GM12878 (cell line): ENCODE measurements around the gene TRPM8. TPM values are rescaled to one million over a fixed set of nuclear protein-coding genes. Genes with fewer than 3 reads are reported as not detected.

ENCODE experiments used
- ATAC-seq: fragments of 200-7000 bp; cut with Tn5 transposase; 3 replicates; pipeline ENCODE4 v1.9.1; 2020; ENCODE audit warnings: mild to moderate bottlenecking, moderate library complexity
- BruUV-seq: library from RNA; stranded (reverse); fragments of 400-500 nt; replicated peaks from 2 replicates; lab custom pipeline; 2021; lab: Mats Ljungman, UMichigan
- CTCF ChIA-PET: fragments of 300-600 bp; sonication (Branson Sonifier 250); formaldehyde crosslinking; extraction: SDS; loops from one replicate; lab custom pipeline; 2021; ENCODE audit warnings: inconsistent platforms; lab: Yijun Ruan, JAX
- POLR2A ChIA-PET: fragments of 350-600 bp; formaldehyde crosslinking; extraction: SDS; loops from one replicate; lab custom pipeline; 2021; ENCODE audit warnings: inconsistent platforms; lab: Charles Lee
- RAD21 ChIA-PET: fragments of 300-600 bp; sonication (Branson Sonifier 250); formaldehyde crosslinking; loops from one replicate; lab custom pipeline; 2023; ENCODE audit warnings: antibody characterized with exemption; ENCODE audit not compliant: unreplicated experiment; lab: Charles Lee
- SMC1A ChIA-PET: fragments of 300-600 bp; sonication (Branson Sonifier 250); formaldehyde crosslinking; loops from one replicate; lab custom pipeline; 2023; ENCODE audit not compliant: unreplicated experiment, uncharacterized antibody; lab: Charles Lee
- DNase-seq: peaks from one replicate; pipeline ENCODE4 v3.0.0-alpha.2; 2011; ENCODE audit warnings: low read depth, low spot score
- FAIRE-seq: peaks from 3 replicates; lab custom pipeline; 2011; peaks lifted over from hg19 to GRCh38; lab: Jason Lieb, UNC
- H2AFZ ChIP-seq: 2 replicates; pipeline ENCODE4 v1.6.0; 2011; ENCODE audit warnings: low read depth, low read length, control low read depth; ENCODE audit not compliant: control insufficient read depth
- H3K27ac ChIP-seq: 2 replicates; pipeline ENCODE4 v1.5.1; 2011; ENCODE audit warnings: control low read depth; ENCODE audit not compliant: control insufficient read depth, insufficient read depth
- H3K27me3 ChIP-seq, 2 experiments: replicated peaks in 1 of 2; 2 replicates each; pipeline versions ENCODE4 v1.6.0 to v1.6.1; 2011; ENCODE audit warnings: low read length in 1 of 2; ENCODE audit not compliant: control insufficient read depth in 2 of 2, insufficient read depth in 2 of 2
- H3K36me3 ChIP-seq, 2 experiments: 2 replicates each; pipeline ENCODE4 v1.5.1; 2011; ENCODE audit warnings: low read length in 1 of 2; ENCODE audit not compliant: control insufficient read depth in 2 of 2, insufficient read depth in 2 of 2
- H3K4me1 ChIP-seq: 2 replicates; pipeline ENCODE4 v1.6.1; 2011; ENCODE audit warnings: mild to moderate bottlenecking, low read length, moderate library complexity, mixed read lengths; ENCODE audit not compliant: control insufficient read depth, insufficient read depth
- H3K4me2 ChIP-seq: 2 replicates; pipeline ENCODE4 v1.6.0; 2011; ENCODE audit warnings: control low read depth; ENCODE audit not compliant: control insufficient read depth, insufficient read depth
- H3K4me3 ChIP-seq: fragments of 200-600 bp; sonication (generic); 2 replicates; pipeline ENCODE4 v1.5.1; 2016
- H3K79me2 ChIP-seq: 2 replicates; pipeline ENCODE4 v1.6.0; 2011; ENCODE audit warnings: low read length; ENCODE audit not compliant: control insufficient read depth, insufficient read depth
- H3K9ac ChIP-seq: 2 replicates; pipeline ENCODE4 v1.8.0; 2011; ENCODE audit warnings: low read length, control low read depth, mixed read lengths; ENCODE audit not compliant: control insufficient read depth, insufficient read depth
- H3K9me3 ChIP-seq: replicated peaks from 3 replicates; pipeline ENCODE4 v1.5.1; 2011; ENCODE audit warnings: mild to moderate bottlenecking, low read length; ENCODE audit not compliant: control insufficient read depth, insufficient read depth
- H4K20me1 ChIP-seq: 2 replicates; pipeline ENCODE4 v1.6.0; 2011; ENCODE audit not compliant: control insufficient read depth, insufficient read depth
- TBL1XR1 ChIP-seq: IDR thresholded peaks from 2 replicates; pipeline ENCODE4 v1.6.1; 2012; ENCODE audit warnings: low read depth, low read length, improper control_type of control experiment
- WGBS: methylation state at CpG from one replicate; pipeline ENCODE4 v1.1.6; 2016; ENCODE audit warnings: low lambda C conversion rate; ENCODE audit not compliant: insufficient replicate concordance, insufficient coverage; ENCODE audit errors: missing lambda C conversion rate; 5-methylcytosine and 5-hydroxymethylcytosine counted together
- in situ Hi-C: fragments of 300-500 bp; cut with MboI; formaldehyde crosslinking; loops from 9 replicates; pipeline ENCODE4 v1.14.3; 2018; ENCODE audit warnings: mixed read lengths
- intact Hi-C: fragments of 100-400 bp; cut with micrococcal nuclease; formaldehyde crosslinking; loops from one replicate; pipeline ENCODE4 v1.14.2; 2022; ENCODE audit not compliant: unreplicated experiment
- polyA plus RNA-seq, 11 experiments: library from polyadenylated mRNA; depleted of rRNA in 4 of 11; unstranded in 6 of 11; stranded (reverse) in 5 of 11; fragments of >200 nt; fragmentation: Nextera tagmentation in 4 of 11; fragmentation: Illumina TruSeq in 1 of 11; extraction: Ambion mirVana in 4 of 11; extraction: Trizol in 1 of 11; gene quantifications; 1 replicate in 1 of 11; 2 replicates in 10 of 11; pipeline versions ENCODE4 v1.2.1 to v1.2.3, GENCODE V29; 2011 to 2016; ENCODE audit warnings: inconsistent platforms in 2 of 11, missing spikeins in 2 of 11, low read depth in 1 of 11
- total RNA-seq, 4 experiments: library from RNA; depleted of rRNA in 3 of 4; stranded (reverse); fragments of >200 nt in 3 of 4; fragmentation: Illumina TruSeq in 1 of 4; extraction: Trizol in 1 of 4; gene quantifications; 2 replicates each; pipeline versions ENCODE4 v1.2.1 to v1.2.3, GENCODE V29; 2013 to 2021
- TF ChIP-seq, protein P1 (sequence below): IDR thresholded peaks from 2 replicates; pipeline ENCODE4 v1.6.1; 2012; ENCODE audit warnings: mild to moderate bottlenecking, low read depth, low read length

Gene TRPM8
- total and polyA plus RNA-seq, 10 of the 15 experiments (the other 5 are each of a cell fraction or from before 2014, with no cell fraction given) = 3.9 TPM; not detected in 9

DNA sequence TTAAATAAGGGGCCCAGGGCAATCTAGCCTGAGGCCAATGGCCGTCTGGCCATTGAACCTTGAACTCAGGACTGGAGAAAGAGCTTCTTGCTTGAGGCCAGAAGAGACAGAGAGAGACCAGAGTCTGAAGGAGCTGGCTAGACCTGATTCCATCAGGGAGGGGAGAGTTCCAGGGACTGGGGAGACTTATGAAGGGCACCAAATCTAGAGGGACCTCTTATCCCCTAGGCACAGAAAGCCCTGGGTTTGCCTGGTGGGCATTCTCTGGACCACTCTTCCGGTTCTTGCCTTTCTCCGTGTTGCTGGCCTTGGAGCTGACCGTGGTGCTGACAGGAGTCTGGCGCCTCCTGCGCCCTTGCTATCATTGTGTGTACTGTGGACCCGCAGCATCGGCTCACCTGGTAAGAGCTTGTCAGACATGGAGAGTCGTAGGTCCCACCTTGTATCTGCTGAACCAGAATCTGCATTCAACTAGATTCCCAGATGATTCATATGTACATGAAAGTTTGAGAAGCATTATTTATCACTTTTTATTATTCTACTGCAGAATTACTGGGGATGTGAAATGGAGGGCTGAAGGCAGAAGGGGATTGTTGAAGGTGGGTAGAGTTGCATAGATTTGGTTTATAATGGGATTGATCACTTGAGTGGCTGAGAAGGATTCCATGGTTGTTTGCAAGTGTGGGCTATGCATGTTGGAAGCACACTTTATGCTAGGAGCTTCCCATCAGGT, 4.3 kb upstream of the TRPM8 start:
- Histone ChIP-seq H3K36me3 (no peaks in the 10 kb centered on the region), H3K9me3 (no peaks in the 10 kb centered on the region), H3K79me2 (no peaks in the 10 kb centered on the region), H3K4me2 (no peak overlapping the region), H2AFZ (no peak overlapping the region), H3K4me3 (no peak overlapping the region), H3K27me3 (no peaks in the 10 kb centered on the region), H3K27ac (no peak overlapping the region), H4K20me1 (no peaks in the 10 kb centered on the region), H3K4me1 (no peaks in the 10 kb centered on the region), H3K9ac (no peak overlapping the region)
- DNase-seq (no peak), ATAC-seq (no peak), FAIRE-seq (no peak)
- intact Hi-C loops = no loop called here
- ChIA-PET SMC1A (no interaction called here), CTCF (interaction anchor here (0.6 to 0.9 kb wide), 2 partner anchors 19 to 1635 kb away, joined by 3 read pairs; no protein-coding TSS in a partner anchor), POLR2A (no interaction called here), RAD21 (interaction anchor here (0.5 kb wide), 1 partner anchor 24 kb away, joined by 3 read pairs; no protein-coding TSS in a partner anchor)
- 27% methylated on average over 9 of the region's 9 CpGs for WGBS
- in situ Hi-C loops = no loop called here
- no peak for TF ChIP-seq TBL1XR1
- TF ChIP-seq, protein P1, sequence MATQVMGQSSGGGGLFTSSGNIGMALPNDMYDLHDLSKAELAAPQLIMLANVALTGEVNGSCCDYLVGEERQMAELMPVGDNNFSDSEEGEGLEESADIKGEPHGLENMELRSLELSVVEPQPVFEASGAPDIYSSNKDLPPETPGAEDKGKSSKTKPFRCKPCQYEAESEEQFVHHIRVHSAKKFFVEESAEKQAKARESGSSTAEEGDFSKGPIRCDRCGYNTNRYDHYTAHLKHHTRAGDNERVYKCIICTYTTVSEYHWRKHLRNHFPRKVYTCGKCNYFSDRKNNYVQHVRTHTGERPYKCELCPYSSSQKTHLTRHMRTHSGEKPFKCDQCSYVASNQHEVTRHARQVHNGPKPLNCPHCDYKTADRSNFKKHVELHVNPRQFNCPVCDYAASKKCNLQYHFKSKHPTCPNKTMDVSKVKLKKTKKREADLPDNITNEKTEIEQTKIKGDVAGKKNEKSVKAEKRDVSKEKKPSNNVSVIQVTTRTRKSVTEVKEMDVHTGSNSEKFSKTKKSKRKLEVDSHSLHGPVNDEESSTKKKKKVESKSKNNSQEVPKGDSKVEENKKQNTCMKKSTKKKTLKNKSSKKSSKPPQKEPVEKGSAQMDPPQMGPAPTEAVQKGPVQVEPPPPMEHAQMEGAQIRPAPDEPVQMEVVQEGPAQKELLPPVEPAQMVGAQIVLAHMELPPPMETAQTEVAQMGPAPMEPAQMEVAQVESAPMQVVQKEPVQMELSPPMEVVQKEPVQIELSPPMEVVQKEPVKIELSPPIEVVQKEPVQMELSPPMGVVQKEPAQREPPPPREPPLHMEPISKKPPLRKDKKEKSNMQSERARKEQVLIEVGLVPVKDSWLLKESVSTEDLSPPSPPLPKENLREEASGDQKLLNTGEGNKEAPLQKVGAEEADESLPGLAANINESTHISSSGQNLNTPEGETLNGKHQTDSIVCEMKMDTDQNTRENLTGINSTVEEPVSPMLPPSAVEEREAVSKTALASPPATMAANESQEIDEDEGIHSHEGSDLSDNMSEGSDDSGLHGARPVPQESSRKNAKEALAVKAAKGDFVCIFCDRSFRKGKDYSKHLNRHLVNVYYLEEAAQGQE = peak; percentile 85
- no TSS peak for BruUV-seq
